Purkinje cell (primary cell): ENCODE data around the gene IL1R1. TPM values are rescaled to one million over a fixed set of nuclear protein-coding genes. Genes with fewer than 3 reads are reported as not detected.

Source experiments
- polyA plus RNA-seq: library from polyadenylated mRNA; unstranded; fragments of >200 nt; fragmentation: Nextera tagmentation; gene quantifications from 2 replicates; pipeline ENCODE4 v1.2.1, GENCODE V29; 2014

IL1R1 gene, protein sequence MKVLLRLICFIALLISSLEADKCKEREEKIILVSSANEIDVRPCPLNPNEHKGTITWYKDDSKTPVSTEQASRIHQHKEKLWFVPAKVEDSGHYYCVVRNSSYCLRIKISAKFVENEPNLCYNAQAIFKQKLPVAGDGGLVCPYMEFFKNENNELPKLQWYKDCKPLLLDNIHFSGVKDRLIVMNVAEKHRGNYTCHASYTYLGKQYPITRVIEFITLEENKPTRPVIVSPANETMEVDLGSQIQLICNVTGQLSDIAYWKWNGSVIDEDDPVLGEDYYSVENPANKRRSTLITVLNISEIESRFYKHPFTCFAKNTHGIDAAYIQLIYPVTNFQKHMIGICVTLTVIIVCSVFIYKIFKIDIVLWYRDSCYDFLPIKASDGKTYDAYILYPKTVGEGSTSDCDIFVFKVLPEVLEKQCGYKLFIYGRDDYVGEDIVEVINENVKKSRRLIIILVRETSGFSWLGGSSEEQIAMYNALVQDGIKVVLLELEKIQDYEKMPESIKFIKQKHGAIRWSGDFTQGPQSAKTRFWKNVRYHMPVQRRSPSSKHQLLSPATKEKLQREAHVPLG
- polyA plus RNA-seq, result 0.35 and 0.55 TPM in 2 replicates

DNA sequence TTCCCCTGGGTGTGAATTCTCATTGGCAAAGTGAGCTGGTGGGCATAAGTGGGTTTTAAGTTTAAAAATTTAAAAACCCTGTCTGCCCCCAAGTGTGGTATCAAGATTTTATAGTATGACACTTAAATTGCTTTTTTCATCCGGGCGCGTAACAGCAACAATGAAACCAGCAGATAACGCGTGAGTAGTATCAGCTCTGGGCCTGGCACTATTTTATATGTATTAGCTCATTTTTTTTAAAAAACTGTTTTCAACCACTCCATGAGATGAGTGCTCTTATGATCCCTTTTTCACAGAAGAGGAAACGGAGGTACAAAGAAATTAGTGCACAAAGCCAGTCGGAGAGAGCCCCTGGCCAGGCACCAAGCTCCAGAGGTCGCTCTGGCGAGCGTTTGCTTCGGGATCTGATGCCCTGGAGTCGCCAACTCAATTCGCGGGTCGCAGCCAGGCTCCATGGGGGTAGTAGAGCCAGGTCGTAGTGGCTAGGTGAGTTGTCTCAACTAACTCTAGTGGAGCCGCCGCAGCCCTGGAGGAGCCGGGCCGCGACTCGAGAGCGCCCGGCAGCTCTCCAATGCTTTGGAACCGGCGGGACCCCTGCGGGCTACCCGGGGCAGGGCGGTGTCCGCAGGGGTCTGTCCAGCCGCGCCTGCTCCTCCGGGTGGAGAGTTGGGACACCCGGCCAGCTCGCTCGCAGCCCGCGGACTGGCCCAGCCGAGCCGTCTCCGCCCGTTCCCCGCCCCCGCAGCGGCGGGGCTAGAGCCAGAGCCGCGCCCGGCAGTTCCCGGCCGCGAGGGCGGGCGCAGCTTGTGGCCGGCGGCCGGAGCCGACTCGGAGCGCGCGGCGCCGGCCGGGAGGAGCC, at the start of gene IL1R1:
Gene IL1R1 (plus strand): TSS at position 777 of the 859 bp plus-strand sequence. CDS start 14,979 bp downstream, outside the sequence.

DNA sequence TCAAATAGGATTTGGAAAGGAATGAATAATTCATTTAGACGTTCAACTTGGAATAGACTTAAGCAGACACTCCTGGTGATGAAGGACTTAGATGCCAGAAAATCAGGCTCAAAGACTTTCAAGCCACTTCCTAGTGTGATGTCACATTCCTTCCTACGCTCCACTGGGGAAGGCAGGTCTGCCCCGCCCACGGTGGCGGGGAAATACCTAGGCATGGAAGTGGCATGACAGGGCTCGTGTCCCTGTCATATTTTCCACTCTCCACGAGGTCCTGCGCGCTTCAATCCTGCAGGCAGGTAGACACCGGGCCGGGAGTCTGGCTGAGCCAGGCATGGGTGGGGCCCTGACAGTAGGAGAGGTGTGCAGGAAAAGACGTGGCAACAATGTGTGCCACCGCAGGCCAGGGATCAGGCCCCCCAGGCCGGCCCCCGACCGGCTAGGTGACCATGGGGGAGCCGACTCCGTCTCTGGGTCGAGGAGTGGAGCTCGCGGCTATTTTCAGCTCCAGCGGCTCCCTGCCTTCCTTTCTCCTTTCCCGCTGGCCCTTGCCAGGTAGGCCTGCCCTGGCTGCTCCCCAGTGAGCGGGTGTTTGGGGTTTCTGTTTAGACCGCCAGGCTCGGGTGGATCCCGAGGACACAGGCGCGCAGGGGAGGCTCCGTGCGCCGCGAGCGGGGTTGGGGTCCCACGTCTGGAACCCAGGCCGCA, 44.4 kb downstream of the IL1R1 start, which contains the start of gene IL1RL2:
Gene IL1RL2 (plus strand): TSS at position 233 of the 705 bp plus-strand sequence. CDS start 845 bp downstream, outside the sequence.

Other genes with a start within 250 kb of the IL1R1 start
- 1.6 TPM in 1 of 2 replicates, not detected in the other for gene IL1R2, start 150.8 kb upstream of the IL1R1 start, polyA plus RNA-seq
- gene IL1RL2, start 44.3 kb downstream of the IL1R1 start, polyA plus RNA-seq, result 1.1 TPM in 1 of 2 replicates, not detected in the other
- gene IL1RL1, start 168.8 kb downstream of the IL1R1 start, polyA plus RNA-seq, result not detected in 2 replicates
- 0.08 TPM in 1 of 2 replicates, not detected in the other for gene IL18R1, start 213.1 kb downstream of the IL1R1 start, polyA plus RNA-seq